UCSD-AML1 (cell line): ENCODE measurements around the gene SPATA46.

Source experiments
- DNase-seq: peaks from one replicate; lab custom pipeline; 2025; ENCODE audit not compliant: unreplicated experiment; lab: John Stamatoyannopoulos, UW

The SPATA46 gene

DNA sequence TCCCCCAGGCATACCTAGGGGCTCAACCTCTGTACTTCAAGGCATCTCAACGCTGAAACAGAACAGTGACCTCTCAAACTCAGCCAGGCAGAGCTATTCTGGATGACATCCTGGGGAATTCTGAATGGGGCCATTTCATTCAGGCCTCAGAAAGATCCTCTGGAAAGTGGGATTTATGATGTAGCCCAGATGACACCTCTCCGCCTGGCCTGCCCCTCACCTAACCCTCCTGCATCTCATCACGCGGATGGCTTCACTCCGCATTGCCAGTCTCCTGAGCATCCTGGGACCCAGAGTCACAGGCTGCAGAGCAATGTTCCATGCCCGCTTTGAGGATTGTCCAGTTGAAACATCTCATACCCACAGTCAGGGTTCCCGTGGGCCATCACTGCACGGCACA is 1.2 kb downstream of the SPATA46 start:
- DNase-seq = no peak

GRCh38 chr1:162374406-162374805 is 2.2 kb downstream of the SPATA46 start:
- no peak for DNase-seq

GRCh38 chr1:162373541-162374260 is 3.0 kb downstream of the SPATA46 start:
- no peak for DNase-seq

DNA sequence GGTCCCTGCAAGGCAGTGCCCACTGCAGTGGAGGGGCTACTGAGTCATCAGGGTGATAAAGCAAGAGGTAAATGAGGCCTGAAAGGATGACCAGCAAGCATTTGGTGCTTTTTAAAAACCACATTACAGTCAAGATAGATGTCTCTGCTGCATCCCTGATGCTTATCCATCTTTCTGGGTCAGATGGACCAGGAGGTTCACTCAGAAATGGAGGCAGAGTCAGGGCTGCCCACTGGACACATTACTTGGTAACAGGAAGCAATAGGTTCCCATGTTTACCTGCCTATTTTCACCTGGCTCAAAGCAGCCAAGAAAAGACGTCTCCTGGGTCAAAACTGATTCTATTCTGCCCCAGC is 3.6 kb downstream of the SPATA46 start:
- DNase-seq = no peak

- no peak for DNase-seq
These were observed 4.2 kb downstream of the SPATA46 start for GRCh38 chr1:162372159-162373071.

DNA sequence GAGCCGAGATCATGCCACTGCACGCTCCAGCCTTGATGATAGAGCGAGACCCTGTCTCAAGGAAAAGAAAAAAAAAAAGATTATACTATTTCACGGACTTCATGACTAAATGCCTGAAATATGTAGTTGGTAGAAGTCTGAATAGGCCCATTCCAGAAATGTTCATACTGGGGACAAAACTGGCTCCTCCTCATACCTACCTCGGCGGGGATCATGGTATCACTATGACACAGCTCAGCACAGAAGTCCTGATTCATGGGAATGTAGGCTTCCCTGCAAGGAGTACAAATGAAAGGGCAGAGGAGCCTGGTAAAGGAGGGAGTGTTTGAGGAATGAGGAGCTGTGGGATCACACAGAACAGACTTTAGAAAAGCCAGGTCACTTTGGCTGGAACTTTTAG is 5.0 kb downstream of the SPATA46 start:
- no peak for DNase-seq

DNA sequence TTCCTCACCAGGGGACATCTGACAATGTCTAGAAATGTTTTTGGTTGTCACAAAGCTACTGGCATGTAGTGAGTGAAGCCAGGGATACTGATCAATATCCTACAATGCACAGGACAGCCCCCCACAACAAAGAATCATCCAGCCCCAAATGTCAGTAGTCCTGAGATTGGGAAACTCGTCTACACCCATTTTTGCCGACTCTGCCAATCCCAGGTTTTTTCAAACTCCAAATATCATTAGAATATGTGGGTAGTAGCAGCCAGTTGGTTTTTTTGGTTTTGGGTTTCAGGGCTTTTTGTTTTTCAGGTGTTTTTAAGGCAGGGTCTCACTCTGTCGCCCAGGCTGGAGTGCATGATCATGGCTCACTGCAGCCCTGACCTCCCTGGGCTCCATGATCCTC is 5.9 kb downstream of the SPATA46 start:
- DNase-seq = no peak

GRCh38 chr1:162370161-162370560 is 6.5 kb downstream of the SPATA46 start:
- DNase-seq = no peak

DNA sequence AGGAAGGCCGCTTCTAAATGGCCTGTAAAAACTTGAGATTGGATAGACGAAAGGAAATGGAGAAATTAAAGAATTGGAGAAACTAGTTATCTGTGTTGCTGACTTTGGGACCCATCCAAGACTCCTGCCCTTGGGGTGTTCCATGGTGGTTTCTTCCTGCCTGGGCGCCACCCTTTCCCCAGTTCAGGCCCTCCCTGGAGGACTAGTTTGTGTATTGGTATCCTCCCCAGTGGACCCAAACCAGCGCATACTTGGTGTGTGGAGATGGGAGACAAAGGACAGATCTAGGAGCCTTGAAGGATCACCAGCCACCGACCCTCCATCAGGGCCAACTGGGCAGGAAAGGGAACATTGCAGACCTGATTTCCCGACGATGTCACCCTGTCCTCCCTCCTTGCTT is 7.1 kb downstream of the SPATA46 start:
- no peak for DNase-seq

DNA sequence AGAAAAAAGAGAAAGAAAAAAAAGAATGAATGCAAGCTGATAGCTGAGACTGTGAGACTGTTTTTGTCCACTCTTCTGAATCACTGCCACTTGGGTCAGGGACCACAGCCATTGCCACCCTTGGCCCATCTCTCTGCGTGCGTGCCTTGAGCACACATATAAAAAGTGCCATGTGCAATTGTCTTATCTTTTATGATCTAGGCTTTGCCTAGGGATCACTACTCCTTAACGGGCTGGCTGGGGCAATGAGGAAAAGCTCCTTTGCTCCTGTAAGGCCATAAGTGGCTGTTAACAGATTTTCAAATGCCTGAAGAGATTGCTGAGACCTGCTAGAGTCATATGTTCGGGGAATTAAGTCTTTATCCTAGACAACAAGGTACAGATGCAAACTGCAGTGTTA is 8.2 kb downstream of the SPATA46 start:
- DNase-seq = no peak

GRCh38 chr1:162367772-162368171 is 8.9 kb downstream of the SPATA46 start:
- DNase-seq = no peak

- no peak for DNase-seq
These were observed 9.6 kb downstream of the SPATA46 start for GRCh38 chr1:162367073-162367472.

DNA sequence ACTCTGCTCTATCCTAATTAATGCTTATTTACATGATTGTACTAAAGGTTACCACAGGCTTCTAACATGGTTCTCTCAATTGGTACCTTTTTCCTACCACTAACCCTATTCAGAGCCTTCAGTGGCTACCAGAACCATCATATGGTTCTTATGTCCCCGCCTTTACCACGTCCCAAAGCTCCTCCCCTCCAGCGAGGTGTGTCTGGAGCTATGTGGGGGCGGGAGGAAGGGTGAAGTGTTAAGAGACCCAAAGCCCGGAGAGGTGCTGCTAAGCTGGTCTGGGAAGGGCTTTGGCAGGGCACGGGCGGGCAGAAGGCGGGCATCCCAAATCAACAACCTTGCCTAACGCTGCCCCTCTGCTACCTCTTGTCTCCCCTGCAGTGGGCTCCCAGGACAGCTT is 10.0 kb downstream of the SPATA46 start:
- DNase-seq = no peak

- DNase-seq = no peak
These were observed 10.5 kb downstream of the SPATA46 start for GRCh38 chr1:162366149-162366548.

DNA sequence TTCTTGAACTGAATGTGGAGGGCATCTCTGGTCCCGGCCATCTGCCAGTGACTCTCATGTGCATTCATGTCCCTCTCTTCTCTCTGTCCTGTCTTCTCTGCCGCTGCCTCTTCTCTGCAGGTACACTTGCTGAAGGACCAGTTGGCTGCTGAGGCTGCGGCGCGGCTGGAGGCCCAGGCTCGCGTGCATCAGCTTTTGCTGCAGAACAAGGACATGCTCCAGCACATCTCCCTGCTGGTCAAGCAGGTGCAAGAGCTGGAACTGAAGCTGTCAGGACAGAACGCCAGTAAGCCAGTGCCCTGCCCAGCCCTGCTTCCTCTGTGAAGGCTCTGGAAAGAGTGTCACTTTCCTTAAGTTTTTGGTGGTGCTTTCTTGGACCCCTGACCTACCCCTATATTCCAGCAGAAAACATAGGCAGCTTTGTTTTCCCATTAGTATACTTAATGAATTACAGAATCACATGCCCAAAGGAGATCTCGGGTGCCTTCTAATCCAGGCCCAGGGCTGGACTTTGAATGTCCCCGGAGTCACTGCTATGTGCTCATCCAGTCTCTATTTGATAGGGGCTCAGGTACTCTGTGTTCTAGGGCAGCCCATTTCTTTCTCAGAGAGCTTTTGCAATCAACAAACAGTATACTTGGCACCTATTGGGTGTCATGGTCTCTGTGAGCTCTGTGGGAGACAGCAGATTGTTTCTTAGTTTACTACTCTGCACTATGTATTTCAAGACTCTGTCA is 11.2 kb downstream of the SPATA46 start:
- DNase-seq = no peak

GRCh38 chr1:162364498-162364897 is 12.2 kb downstream of the SPATA46 start:
- no peak for DNase-seq

DNA sequence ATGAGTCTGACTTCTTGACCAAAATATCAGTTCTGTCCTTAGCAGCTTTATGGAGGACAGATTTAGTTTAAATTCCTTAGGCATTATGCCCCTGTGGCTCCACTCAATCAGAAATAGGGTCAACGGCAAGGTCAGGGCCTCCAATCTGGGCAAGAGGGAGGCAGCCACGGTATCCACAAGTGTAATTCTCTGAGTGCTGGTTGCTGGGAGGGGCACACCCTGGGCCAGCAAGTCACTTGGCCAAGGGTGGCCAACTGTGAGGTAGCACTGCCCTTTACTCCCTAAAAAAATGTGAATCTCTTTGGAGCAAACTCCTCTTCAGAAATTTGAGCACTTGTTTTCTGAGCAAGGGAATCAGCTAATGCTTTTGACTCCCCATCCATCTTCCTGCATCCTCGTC is 12.8 kb downstream of the SPATA46 start:
- no peak for DNase-seq

- no peak for DNase-seq
These were observed 15.3 kb downstream of the SPATA46 start for GRCh38 chr1:162361349-162361748.

DNA sequence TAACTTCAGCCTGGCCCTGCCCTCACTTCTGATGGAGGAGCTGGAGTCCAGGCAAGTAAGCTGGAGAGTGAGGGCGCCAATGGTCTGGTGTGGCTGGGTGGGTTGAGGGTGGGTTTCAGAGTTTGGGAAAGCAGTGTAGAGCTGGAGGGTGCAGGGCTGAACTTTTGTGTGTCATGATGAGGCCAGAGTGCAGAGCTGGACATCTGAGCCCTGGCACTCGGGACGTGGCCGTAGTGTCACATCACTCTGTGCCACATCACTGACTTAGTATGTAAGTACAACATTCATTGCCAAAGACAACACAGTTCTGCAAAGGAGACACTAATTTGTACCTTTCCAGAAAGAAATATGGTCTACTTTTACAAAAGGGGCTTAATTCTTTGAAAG is 15.8 kb downstream of the SPATA46 start:
- DNase-seq = no peak

DNA sequence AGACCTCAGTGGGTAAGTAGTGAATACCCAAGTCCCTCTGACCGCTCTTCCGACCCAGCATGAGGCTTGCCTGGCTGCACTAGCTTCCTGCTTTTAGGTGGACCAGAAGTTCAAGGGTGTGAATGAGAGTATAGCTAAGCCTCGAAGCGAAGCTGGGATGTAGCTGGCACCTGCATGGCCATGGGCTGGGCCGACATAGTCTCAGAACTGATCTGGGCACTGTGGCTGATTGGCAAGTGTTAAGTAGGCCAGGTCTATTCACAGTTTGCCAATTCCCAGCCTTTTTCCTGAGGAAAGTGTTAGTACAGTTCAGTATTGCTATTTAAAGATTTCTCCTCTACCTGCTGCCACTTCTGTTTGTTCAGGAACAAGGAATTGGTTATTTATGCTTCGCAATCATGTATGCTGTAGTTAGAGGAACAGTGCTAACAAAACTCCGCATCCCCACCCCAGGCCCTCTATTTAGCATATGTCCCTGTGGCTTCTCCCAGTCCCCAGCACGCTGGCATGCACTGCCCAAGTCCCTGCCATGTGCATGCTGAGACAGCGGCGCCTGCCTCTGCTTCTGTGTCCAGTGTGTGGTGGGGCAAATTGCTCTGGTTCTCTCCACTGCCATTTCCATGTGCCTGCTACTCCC is 16.3 kb downstream of the SPATA46 start:
- DNase-seq = no peak

DNA sequence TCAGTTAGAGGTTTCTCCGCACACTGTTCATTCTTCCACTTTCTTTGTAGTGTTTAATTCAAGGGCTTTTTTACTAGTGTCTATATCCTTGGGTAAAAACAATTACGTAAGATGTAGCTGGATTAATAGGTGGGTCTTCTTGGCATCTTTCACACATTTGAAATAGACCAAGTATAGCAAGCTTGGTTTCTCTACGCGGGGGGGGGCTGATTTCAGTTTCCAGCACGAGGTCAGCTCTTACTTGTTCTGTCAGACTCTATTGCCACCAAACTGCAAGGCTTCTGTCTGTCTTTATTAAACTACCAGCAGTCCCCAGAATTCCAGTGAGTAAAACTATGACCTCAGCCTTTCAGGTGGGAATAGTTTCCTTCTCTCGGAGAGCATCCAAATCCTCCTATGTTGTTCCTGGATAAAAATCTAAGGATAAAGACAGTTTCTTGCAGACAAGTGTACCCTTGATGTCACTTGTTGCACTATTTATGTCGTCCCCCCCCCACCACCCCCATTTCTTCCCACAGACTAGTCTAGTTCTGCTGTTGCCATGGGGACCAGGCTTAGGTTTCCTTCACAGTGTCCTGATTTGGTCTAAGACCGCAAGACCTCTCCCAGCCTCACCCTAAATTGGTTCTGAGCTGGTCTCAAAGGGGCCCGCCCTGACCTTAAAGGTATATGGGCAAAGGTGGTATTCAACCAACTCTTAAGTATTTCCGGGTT is 17.0 kb downstream of the SPATA46 start:
- DNase-seq = no peak
